BJ (cell line): ENCODE results near the gene GP9. TPM values are rescaled to one million over a fixed set of nuclear protein-coding genes. Genes with fewer than 3 reads are reported as not detected.

ENCODE experiments used
- CTCF ChIA-PET: fragments of 350-600 bp; formaldehyde crosslinking; extraction: SDS; loops from one replicate; lab custom pipeline; 2021; ENCODE audit warnings: antibody characterized with exemption, inconsistent platforms; lab: Yijun Ruan, JAX
- POLR2A ChIA-PET: fragments of 300-600 bp; sonication (Branson Sonifier 250); formaldehyde crosslinking; extraction: SDS; loops from one replicate; lab custom pipeline; 2021; ENCODE audit warnings: antibody characterized with exemption; lab: Charles Lee
- DNase-seq: peaks from one replicate; pipeline ENCODE4 v3.0.0-alpha.2; 2011; ENCODE audit warnings: low read depth
- H3K27me3 ChIP-seq: 2 replicates; pipeline ENCODE4 v1.6.0; 2011; ENCODE audit warnings: low read length; ENCODE audit not compliant: control insufficient read depth, insufficient read depth
- H3K36me3 ChIP-seq: 2 replicates; pipeline ENCODE4 v1.5.1; 2011; ENCODE audit warnings: low read length; ENCODE audit not compliant: control insufficient read depth, insufficient read depth
- H3K4me3 ChIP-seq: 2 replicates; pipeline ENCODE4 v1.5.1; 2011; ENCODE audit warnings: low read depth, mild to moderate bottlenecking, control low read depth, low read length
- CTCF ChIP-seq: IDR thresholded peaks from 2 replicates; pipeline ENCODE4 v1.5.1; 2011; ENCODE audit warnings: low read depth, mild to moderate bottlenecking, control low read depth, inconsistent platforms, low read length, moderate library complexity; ENCODE audit not compliant: insufficient read depth
- polyA plus RNA-seq: library from polyadenylated mRNA; depleted of rRNA; stranded (reverse); fragments of >200 nt; gene quantifications from 2 replicates; pipeline ENCODE4 v1.2.3, GENCODE V29; 2011

GP9 gene
- polyA plus RNA-seq, 1 experiment = not detected

DNA sequence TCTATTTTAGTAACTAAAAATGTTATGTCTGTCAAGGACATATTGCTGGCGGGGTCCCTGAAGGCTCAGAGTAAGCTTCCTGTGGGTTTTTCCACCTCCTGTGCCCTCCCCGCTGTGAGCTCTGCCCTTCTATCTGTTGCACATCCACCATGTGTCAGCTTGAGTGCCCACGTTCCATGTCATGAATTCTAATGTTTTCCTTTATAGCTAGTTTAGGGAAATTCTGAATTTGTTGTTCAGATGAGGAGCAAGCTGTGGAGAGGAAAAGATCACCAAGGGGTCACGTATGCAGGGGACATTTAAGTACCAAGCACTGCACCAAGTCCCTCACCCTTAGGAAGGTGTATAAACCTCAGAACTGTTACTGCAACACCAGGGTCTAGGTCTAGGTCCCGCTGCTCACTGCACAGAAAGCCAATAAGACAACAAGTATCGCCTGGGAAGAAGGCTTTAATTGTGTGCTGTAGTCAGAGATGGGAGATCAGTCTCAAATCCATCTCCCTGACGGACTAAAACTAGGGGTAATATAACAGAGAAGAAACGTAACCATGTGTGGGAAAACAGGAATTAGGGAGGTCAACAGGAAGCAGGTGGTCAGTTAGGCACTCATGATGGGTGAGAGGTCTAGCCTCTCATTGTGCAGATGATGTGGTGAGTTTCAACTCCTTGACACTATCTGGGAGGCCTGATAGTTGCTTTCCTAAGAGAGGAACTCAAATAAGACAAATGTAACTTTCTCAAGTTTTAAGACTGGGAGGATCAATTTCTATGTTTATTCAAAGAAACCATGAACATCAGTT is 9.7 kb downstream of the GP9 start:
- CTCF ChIA-PET = interaction anchor here (0.5 to 9.9 kb wide), 3 partner anchors 10 to 65 kb away, joined by 4 to 68 read pairs (median 5); no protein-coding TSS in a partner anchor

GRCh38 chr3:129077222-129077621 is 16.6 kb downstream of the GP9 start:
- no peak for TF ChIP-seq CTCF
- H3K27me3 ChIP-seq = peaks cover 2% of the 10 kb centered on the region
- ChIA-PET POLR2A (no interaction called here), CTCF (interaction anchor here (0.7 kb wide), 1 partner anchor 24 kb away, joined by 6 read pairs; no protein-coding TSS in a partner anchor)
- DNase-seq = no peak
- no peak overlapping the region for H3K4me3 ChIP-seq
- H3K36me3 ChIP-seq = no peaks in the 10 kb centered on the region

More for the DNA sequence above, 9.7 kb downstream of the GP9 start:
- Histone ChIP-seq H3K27me3 (peaks cover 4% of the 10 kb centered on the region), H3K36me3 (no peaks in the 10 kb centered on the region), H3K4me3 (no peak overlapping the region)
- DNase-seq = no peak
- TF ChIP-seq CTCF = no peak
- POLR2A ChIA-PET = no interaction called here

DNA sequence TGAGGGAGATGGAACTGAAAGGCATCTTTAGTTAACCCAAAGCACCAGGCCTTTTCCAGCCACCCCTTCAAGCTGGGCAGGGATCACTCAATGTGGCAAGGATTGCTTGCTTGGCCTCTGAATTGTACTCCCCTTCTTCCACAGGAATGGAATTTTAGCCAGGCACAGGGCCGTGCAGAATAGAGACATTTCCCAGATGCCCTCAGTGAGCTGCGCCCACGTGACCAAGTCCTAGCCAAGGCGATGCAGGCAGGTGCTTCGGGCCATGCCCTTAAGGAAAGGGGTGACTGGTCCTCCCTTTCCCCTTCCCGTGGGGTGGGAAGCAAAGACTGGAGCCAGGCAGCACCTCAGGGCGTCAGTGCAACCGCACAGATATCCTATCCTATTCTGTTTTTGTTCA is 17.9 kb downstream of the GP9 start:
- POLR2A ChIA-PET = no interaction called here
- Histone ChIP-seq H3K27me3 (peaks cover 2% of the 10 kb centered on the region), H3K4me3 (no peak overlapping the region), H3K36me3 (no peaks in the 10 kb centered on the region)
- CTCF ChIA-PET = interaction anchor here (0.5 to 1.4 kb wide), 3 partner anchors 11 to 109 kb away, joined by 3 to 4 read pairs (median 3); no protein-coding TSS in a partner anchor
- TF ChIP-seq CTCF = no peak
- no peak for DNase-seq

GRCh38 chr3:129081503-129081902 is 20.9 kb downstream of the GP9 start:
- TF ChIP-seq CTCF = no peak
- no peak for DNase-seq
- POLR2A ChIA-PET = no interaction called here

GRCh38 chr3:129082026-129082425 is 21.4 kb downstream of the GP9 start:
- ChIA-PET POLR2A (no interaction called here), CTCF (no interaction called here)
- no peak for TF ChIP-seq CTCF
- no peak for DNase-seq
- Histone ChIP-seq H3K4me3 (no peak overlapping the region), H3K36me3 (no peaks in the 10 kb centered on the region), H3K27me3 (peaks cover 2% of the 10 kb centered on the region)

More at GRCh38 chr3:129081503-129081902, 20.9 kb downstream of the GP9 start:
- CTCF ChIA-PET = no interaction called here
- H3K36me3 ChIP-seq = no peaks in the 10 kb centered on the region
- H3K27me3 ChIP-seq = peaks cover 2% of the 10 kb centered on the region
- H3K4me3 ChIP-seq = no peak overlapping the region
